HEK293 (cell line): ENCODE data around the gene SAMD14.

Experiments used
- EGR2 ChIP-seq: fragments of 450-650 bp; formaldehyde crosslinking; IDR thresholded peaks from 2 replicates; pipeline ENCODE4 v1.5.1; 2016; ENCODE audit warnings: low read depth, missing biosample characterization, missing genetic modification characterization
- KLF16 ChIP-seq: fragments of 450-650 bp; formaldehyde crosslinking; IDR thresholded peaks from 2 replicates; pipeline ENCODE4 v1.5.1; 2017; ENCODE audit warnings: missing biosample characterization, missing genetic modification characterization
- KLF8 ChIP-seq: fragments of 450-650 bp; formaldehyde crosslinking; IDR thresholded peaks from 2 replicates; pipeline ENCODE4 v1.5.1; 2016; ENCODE audit warnings: missing biosample characterization, missing genetic modification characterization
- MZF1 ChIP-seq: fragments of 450-650 bp; formaldehyde crosslinking; IDR thresholded peaks from 2 replicates; pipeline ENCODE4 v1.5.1; 2017; ENCODE audit warnings: missing biosample characterization, missing genetic modification characterization, borderline replicate concordance
- REST ChIP-seq: fragments of 450-650 bp; formaldehyde crosslinking; IDR thresholded peaks from 2 replicates; pipeline ENCODE4 v1.5.1; 2016; ENCODE audit warnings: missing biosample characterization, missing genetic modification characterization
- SP3 ChIP-seq: fragments of 450-650 bp; formaldehyde crosslinking; IDR thresholded peaks from 2 replicates; pipeline ENCODE4 v1.5.1; 2016; ENCODE audit warnings: missing biosample characterization, missing genetic modification characterization
- TRIM28 ChIP-seq: IDR thresholded peaks from 2 replicates; pipeline ENCODE4 v1.6.1; 2011; ENCODE audit warnings: low read length, control low read depth, borderline replicate concordance
- WT1 ChIP-seq: fragments of 450-650 bp; formaldehyde crosslinking; IDR thresholded peaks from 2 replicates; pipeline ENCODE4 v1.5.1; 2016; ENCODE audit warnings: missing biosample characterization, missing genetic modification characterization
- YY2 ChIP-seq: fragments of 450-650 bp; formaldehyde crosslinking; IDR thresholded peaks from 2 replicates; pipeline ENCODE4 v1.5.1; 2016; ENCODE audit warnings: missing biosample characterization, missing genetic modification characterization
- ZBTB11 ChIP-seq: fragments of 450-650 bp; formaldehyde crosslinking; conservative IDR thresholded peaks from 2 replicates; pipeline ENCODE4 v1.5.1; 2016; ENCODE audit warnings: low read depth, missing biosample characterization, missing genetic modification characterization
- ZFP3 ChIP-seq: fragments of 450-650 bp; formaldehyde crosslinking; IDR thresholded peaks from 2 replicates; pipeline ENCODE4 v1.5.1; 2016; ENCODE audit warnings: low read depth, missing biosample characterization, missing genetic modification characterization
- ZFP41 ChIP-seq: fragments of 450-650 bp; formaldehyde crosslinking; IDR thresholded peaks from 2 replicates; pipeline ENCODE4 v1.5.1; 2016; ENCODE audit warnings: missing biosample characterization, missing genetic modification characterization, borderline replicate concordance
- ZIC2 ChIP-seq: fragments of 450-650 bp; formaldehyde crosslinking; IDR thresholded peaks from 2 replicates; pipeline ENCODE4 v1.5.1; 2016; ENCODE audit warnings: missing biosample characterization, missing genetic modification characterization
- ZNF138 ChIP-seq: fragments of 450-650 bp; formaldehyde crosslinking; IDR thresholded peaks from 2 replicates; pipeline ENCODE4 v1.5.1; 2016; ENCODE audit warnings: missing biosample characterization, missing genetic modification characterization, borderline replicate concordance
- ZNF140 ChIP-seq: fragments of 450-650 bp; formaldehyde crosslinking; IDR thresholded peaks from 2 replicates; pipeline ENCODE4 v1.5.1; 2016; ENCODE audit warnings: missing biosample characterization, missing genetic modification characterization
- ZNF202 ChIP-seq: fragments of 450-650 bp; formaldehyde crosslinking; IDR thresholded peaks from 2 replicates; pipeline ENCODE4 v1.5.1; 2016; ENCODE audit warnings: missing biosample characterization, missing genetic modification characterization, borderline replicate concordance
- ZNF214 ChIP-seq: fragments of 450-650 bp; formaldehyde crosslinking; IDR thresholded peaks from 2 replicates; pipeline ENCODE4 v1.5.1; 2017; ENCODE audit warnings: missing biosample characterization, mild to moderate bottlenecking, missing genetic modification characterization, borderline replicate concordance
- ZNF391 ChIP-seq: fragments of 450-650 bp; formaldehyde crosslinking; IDR thresholded peaks from 2 replicates; pipeline ENCODE4 v1.5.1; 2016; ENCODE audit warnings: low read depth, missing biosample characterization, missing genetic modification characterization, borderline replicate concordance
- ZNF426 ChIP-seq: fragments of 450-650 bp; formaldehyde crosslinking; IDR thresholded peaks from 2 replicates; pipeline ENCODE4 v1.5.1; 2017; ENCODE audit warnings: missing biosample characterization, missing genetic modification characterization, mild to moderate bottlenecking, inconsistent platforms, moderate library complexity
- ZNF501 ChIP-seq: fragments of 450-650 bp; formaldehyde crosslinking; IDR thresholded peaks from 2 replicates; pipeline ENCODE4 v1.5.1; 2016; ENCODE audit warnings: missing biosample characterization, missing genetic modification characterization
- ZNF529 ChIP-seq: fragments of 450-650 bp; formaldehyde crosslinking; IDR thresholded peaks from 2 replicates; pipeline ENCODE4 v1.5.1; 2017; ENCODE audit warnings: missing genetic modification characterization, missing biosample characterization; ENCODE audit not compliant: insufficient replicate concordance
- ZNF548 ChIP-seq: fragments of 450-650 bp; formaldehyde crosslinking; IDR thresholded peaks from 2 replicates; pipeline ENCODE4 v1.5.1; 2016; ENCODE audit warnings: missing biosample characterization, missing genetic modification characterization
- ZNF610 ChIP-seq: fragments of 450-650 bp; formaldehyde crosslinking; IDR thresholded peaks from 2 replicates; pipeline ENCODE4 v1.5.1; 2016; ENCODE audit warnings: missing biosample characterization, missing genetic modification characterization, borderline replicate concordance
- ZNF623 ChIP-seq: fragments of 450-650 bp; formaldehyde crosslinking; IDR thresholded peaks from 2 replicates; pipeline ENCODE4 v1.5.1; 2016; ENCODE audit warnings: missing biosample characterization, missing genetic modification characterization
- ZNF76 ChIP-seq: fragments of 450-650 bp; formaldehyde crosslinking; IDR thresholded peaks from 2 replicates; pipeline ENCODE4; 2016; ENCODE audit warnings: low read depth, missing biosample characterization, missing genetic modification characterization, borderline replicate concordance
- ZNF776 ChIP-seq: fragments of 450-650 bp; formaldehyde crosslinking; IDR thresholded peaks from 2 replicates; pipeline ENCODE4 v1.5.0; 2017; ENCODE audit warnings: missing biosample characterization, missing genetic modification characterization, borderline replicate concordance
- ZSCAN30 ChIP-seq: fragments of 450-650 bp; IDR thresholded peaks from 2 replicates; pipeline ENCODE4 v1.5.1; 2018; ENCODE audit warnings: missing biosample characterization, mild to moderate bottlenecking, missing genetic modification characterization, moderate library complexity
- TF ChIP-seq, protein P1 (sequence below): fragments of 450-650 bp; IDR thresholded peaks from 2 replicates; pipeline ENCODE4 v1.5.1; 2018; ENCODE audit warnings: missing biosample characterization, mild to moderate bottlenecking, missing genetic modification characterization
- TF ChIP-seq, protein P2 (sequence below): fragments of 450-650 bp; formaldehyde crosslinking; IDR thresholded peaks from 2 replicates; pipeline ENCODE4 v1.5.1; 2016; ENCODE audit warnings: missing biosample characterization, missing genetic modification characterization

Gene SAMD14

DNA sequence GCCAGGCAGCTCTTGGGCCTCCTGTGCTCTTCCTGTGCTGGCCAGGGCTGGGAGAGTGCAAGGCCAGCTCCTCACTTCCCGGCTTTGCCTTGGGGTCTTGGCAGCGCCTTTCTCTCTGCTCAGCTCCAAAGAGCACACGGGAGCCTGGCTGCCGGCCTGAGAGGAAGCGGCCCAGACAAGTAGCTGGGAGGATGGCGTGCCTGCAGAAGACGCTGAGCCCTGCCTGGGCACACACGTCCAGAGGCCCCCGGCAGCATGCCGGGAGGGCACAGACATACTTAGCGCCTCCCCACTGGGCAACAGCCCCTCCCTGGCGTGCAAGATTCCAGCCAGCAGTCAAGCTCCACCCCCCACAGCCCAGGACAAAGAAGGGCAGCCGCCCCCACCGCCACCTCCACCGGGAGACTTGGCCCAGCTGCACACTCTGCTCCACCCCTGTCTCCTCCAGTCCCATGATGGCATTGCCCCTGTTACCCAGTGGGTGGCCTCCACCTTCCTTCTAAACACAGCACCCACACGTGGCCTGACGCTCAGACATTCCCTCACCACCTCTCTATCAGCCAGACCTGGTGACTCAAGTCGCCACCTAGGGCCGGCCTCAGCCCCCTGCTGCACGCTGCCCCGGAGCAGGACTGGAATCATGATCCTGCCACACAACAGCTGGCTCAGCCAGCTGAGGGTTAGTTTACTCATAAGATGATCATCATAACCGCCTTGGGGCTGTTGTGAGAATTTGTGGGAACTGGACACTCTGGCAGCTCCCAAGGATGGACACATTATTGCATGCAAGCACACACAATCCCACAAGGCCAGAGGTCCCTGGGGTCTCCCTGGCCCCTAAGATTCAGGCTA, 48.2 kb upstream of the SAMD14 start (continued):
- TF ChIP-seq KLF16 (peak; percentile 88), ZNF529 (no peak), ZNF623 (tag by site-specific recombination) (peak; percentile 82), ZNF140 (tag by site-specific recombination) (no peak), REST (no peak), ZNF76 (tag by site-specific recombination) (peak; percentile 55; the same call in 1 of the 2 replicates), ZNF426 (tag by site-specific recombination) (no peak), ZNF202 (tag by site-specific recombination) (no peak), ZNF391 (tag by site-specific recombination) (peak; percentile 22; the same call in 1 of the 2 replicates), ZSCAN30 (tag by site-specific recombination) (0 out of 2 replicates have a peak, but pooled peaks have one; percentile 30), TRIM28 (peak; percentile 27; the same call in 1 of the 2 replicates), ZBTB11 (tag by site-specific recombination) (no peak), EGR2 (tag by site-specific recombination) (peak; percentile 99), ZFP41 (no peak), KLF8 (tag by site-specific recombination) (peak; percentile 51; the same call in 1 of the 2 replicates), WT1 (tag by site-specific recombination) (peak; percentile 63; the same call in 1 of the 2 replicates), MZF1 (tag by site-specific recombination) (no peak), YY2 (tag by site-specific recombination) (peak; percentile 50; the same call in 1 of the 2 replicates), SP3 (peak; percentile 88), ZNF501 (tag by site-specific recombination) (peak; percentile 86), ZNF214 (tag by site-specific recombination) (no peak), ZNF548 (tag by site-specific recombination) (no peak), ZIC2 (tag by site-specific recombination) (peak; percentile 100), ZNF610 (peak; percentile 90; the same call in 1 of the 2 replicates), ZNF138 (tag by site-specific recombination) (no peak), ZFP3 (tag by site-specific recombination) (no peak), ZNF776 (no peak)
- TF ChIP-seq, protein P1, sequence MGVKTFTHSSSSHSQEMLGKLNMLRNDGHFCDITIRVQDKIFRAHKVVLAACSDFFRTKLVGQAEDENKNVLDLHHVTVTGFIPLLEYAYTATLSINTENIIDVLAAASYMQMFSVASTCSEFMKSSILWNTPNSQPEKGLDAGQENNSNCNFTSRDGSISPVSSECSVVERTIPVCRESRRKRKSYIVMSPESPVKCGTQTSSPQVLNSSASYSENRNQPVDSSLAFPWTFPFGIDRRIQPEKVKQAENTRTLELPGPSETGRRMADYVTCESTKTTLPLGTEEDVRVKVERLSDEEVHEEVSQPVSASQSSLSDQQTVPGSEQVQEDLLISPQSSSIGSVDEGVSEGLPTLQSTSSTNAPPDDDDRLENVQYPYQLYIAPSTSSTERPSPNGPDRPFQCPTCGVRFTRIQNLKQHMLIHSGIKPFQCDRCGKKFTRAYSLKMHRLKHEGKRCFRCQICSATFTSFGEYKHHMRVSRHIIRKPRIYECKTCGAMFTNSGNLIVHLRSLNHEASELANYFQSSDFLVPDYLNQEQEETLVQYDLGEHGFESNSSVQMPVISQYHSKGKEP (tag by site-specific recombination) = no peak
- TF ChIP-seq, protein P2, sequence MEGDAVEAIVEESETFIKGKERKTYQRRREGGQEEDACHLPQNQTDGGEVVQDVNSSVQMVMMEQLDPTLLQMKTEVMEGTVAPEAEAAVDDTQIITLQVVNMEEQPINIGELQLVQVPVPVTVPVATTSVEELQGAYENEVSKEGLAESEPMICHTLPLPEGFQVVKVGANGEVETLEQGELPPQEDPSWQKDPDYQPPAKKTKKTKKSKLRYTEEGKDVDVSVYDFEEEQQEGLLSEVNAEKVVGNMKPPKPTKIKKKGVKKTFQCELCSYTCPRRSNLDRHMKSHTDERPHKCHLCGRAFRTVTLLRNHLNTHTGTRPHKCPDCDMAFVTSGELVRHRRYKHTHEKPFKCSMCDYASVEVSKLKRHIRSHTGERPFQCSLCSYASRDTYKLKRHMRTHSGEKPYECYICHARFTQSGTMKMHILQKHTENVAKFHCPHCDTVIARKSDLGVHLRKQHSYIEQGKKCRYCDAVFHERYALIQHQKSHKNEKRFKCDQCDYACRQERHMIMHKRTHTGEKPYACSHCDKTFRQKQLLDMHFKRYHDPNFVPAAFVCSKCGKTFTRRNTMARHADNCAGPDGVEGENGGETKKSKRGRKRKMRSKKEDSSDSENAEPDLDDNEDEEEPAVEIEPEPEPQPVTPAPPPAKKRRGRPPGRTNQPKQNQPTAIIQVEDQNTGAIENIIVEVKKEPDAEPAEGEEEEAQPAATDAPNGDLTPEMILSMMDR (tag by site-specific recombination) = peak; percentile 99
